HepG2 (cell line): ENCODE data around the gene ZNF503. TPM values are rescaled to one million over a fixed set of nuclear protein-coding genes. Genes with fewer than 3 reads are reported as not detected.
A peak's percentile ranks its signal among the peaks of the same experiment; 100 is the strongest.
"Not testable (repeated sequence)": the region's sequence is repeated elsewhere in the genome, so short reads cannot be mapped to it uniquely, and the experiment has no call there.

ENCODE experiments used
- ATAC-seq: fragments of 200-7000 bp; cut with Tn5 transposase; 3 replicates; pipeline ENCODE4 v1.9.1; 2020; ENCODE audit warnings: mild to moderate bottlenecking, moderate library complexity
- BruUV-seq: library from RNA; stranded (reverse); fragments of 400-500 nt; replicated peaks from 2 replicates; lab custom pipeline; 2021; lab: Mats Ljungman, UMichigan
- CTCF ChIA-PET: fragments of 300-600 bp; formaldehyde crosslinking; extraction: SDS; loops from one replicate; lab custom pipeline; 2021; ENCODE audit warnings: low total read pairs, inconsistent platforms, low intra/inter-chr PET ratio; lab: Yijun Ruan, JAX
- POLR2A ChIA-PET: fragments of 350-600 bp; sonication (Branson Sonifier 250); formaldehyde crosslinking; loops from one replicate; lab custom pipeline; 2020; ENCODE audit warnings: antibody characterized with exemption, inconsistent platforms; lab: Yijun Ruan, JAX
- DNase-seq: peaks from one replicate; pipeline ENCODE4 v3.0.0-alpha.2; 2015; ENCODE audit warnings: low spot score
- FAIRE-seq: peaks from 3 replicates; lab custom pipeline; 2011; peaks lifted over from hg19 to GRCh38; lab: Jason Lieb, UNC
- H2AFZ ChIP-seq: one replicate; pipeline ENCODE4 v1.6.1; 2011; ENCODE audit warnings: low read length, inconsistent platforms
- H3K27ac ChIP-seq: fragments of 300-600 bp; 3 replicates; pipeline ENCODE4 v1.8.0; 2011; ENCODE audit warnings: mixed run types, mild to moderate bottlenecking, mixed read lengths, low read length, inconsistent platforms; ENCODE audit not compliant: insufficient read depth; ENCODE audit errors: extremely low read length
- H3K27me3 ChIP-seq, 2 experiments: fragments of 200-600 bp in 1 of 2; 2 replicates in 1 of 2; 3 replicates in 1 of 2; pipeline versions ENCODE4 v1.6.0 to v1.8.0; 2011; ENCODE audit warnings: low read length in 2 of 2, mild to moderate bottlenecking in 2 of 2, moderate library complexity in 2 of 2, inconsistent platforms in 1 of 2; ENCODE audit not compliant: insufficient read depth in 2 of 2, control insufficient read depth in 1 of 2
- H3K36me3 ChIP-seq, 2 experiments: fragments of 200-600 bp in 1 of 2; replicated peaks in 1 of 2; 2 replicates in 1 of 2; 3 replicates in 1 of 2; pipeline versions ENCODE4 v1.5.1 to v1.8.0; 2011; ENCODE audit warnings: low read length in 2 of 2, inconsistent platforms in 1 of 2; ENCODE audit not compliant: insufficient read depth in 2 of 2, control insufficient read depth in 1 of 2
- H3K4me1 ChIP-seq: 2 replicates; pipeline ENCODE4 v1.5.1; 2012; ENCODE audit warnings: low read length, inconsistent platforms; ENCODE audit not compliant: insufficient read depth
- H3K4me2 ChIP-seq: 2 replicates; pipeline ENCODE4 v1.6.0; 2011; ENCODE audit warnings: low read depth, low read length, inconsistent platforms
- H3K4me3 ChIP-seq, 3 experiments: fragments of 200-600 bp in 1 of 3; sonication (generic), shearing (Covaris generic) in 1 of 3; replicated peaks in 1 of 3; 2 replicates each; pipeline ENCODE4 v1.5.1; 2011 to 2016; ENCODE audit warnings: low read length in 3 of 3, inconsistent platforms in 2 of 3, low read depth in 2 of 3, mild to moderate bottlenecking in 2 of 3, control low read depth in 1 of 3, mixed read lengths in 1 of 3; ENCODE audit not compliant: insufficient read depth in 1 of 3
- H3K79me2 ChIP-seq: one replicate; pipeline ENCODE4 v1.6.1; 2011; ENCODE audit warnings: low read length, inconsistent platforms; ENCODE audit not compliant: insufficient read depth
- H3K9ac ChIP-seq: 2 replicates; pipeline ENCODE4 v1.6.0; 2011; ENCODE audit warnings: mild to moderate bottlenecking, low read depth, low read length, inconsistent platforms; ENCODE audit not compliant: insufficient read depth
- H3K9me3 ChIP-seq: 2 replicates; pipeline ENCODE4 v1.5.1; 2012; ENCODE audit warnings: mild to moderate bottlenecking, low read length
- H4K20me1 ChIP-seq: 2 replicates; pipeline ENCODE4 v1.6.0; 2011; ENCODE audit warnings: inconsistent platforms, mild to moderate bottlenecking, low read length, moderate library complexity; ENCODE audit not compliant: insufficient read depth
- BRCA1 ChIP-seq: sonication (generic); formaldehyde crosslinking; IDR thresholded peaks from 2 replicates; pipeline ENCODE4 v1.4.0; 2020; ENCODE audit warnings: missing genetic modification reagents
- HINFP ChIP-seq: sonication (generic); formaldehyde crosslinking; IDR thresholded peaks from 2 replicates; pipeline ENCODE4 v1.4.0; 2020; ENCODE audit warnings: low read depth, mild to moderate bottlenecking, missing genetic modification reagents
- IRF2 ChIP-seq: IDR thresholded peaks from 2 replicates; pipeline ENCODE4 v1.6.1; 2018; ENCODE audit warnings: missing genetic modification reagents, missing compliant biosample characterization
- MAFF ChIP-seq: IDR thresholded peaks from 2 replicates; pipeline ENCODE4 v1.6.1; 2011; ENCODE audit warnings: low read depth, low read length, improper control_type of control experiment
- MAFK ChIP-seq, 2 experiments: IDR thresholded peaks in 1 of 2; conservative IDR thresholded peaks in 1 of 2; 2 replicates each; pipeline ENCODE4 v1.6.1; 2011; ENCODE audit warnings: improper control_type of control experiment in 2 of 2, low read length in 2 of 2
- MYC ChIP-seq: sonication (generic); formaldehyde crosslinking; IDR thresholded peaks from 2 replicates; pipeline ENCODE4 v1.9.0; 2021; ENCODE audit warnings: missing genetic modification reagents, borderline replicate concordance
- NPAS2 ChIP-seq: sonication (generic); formaldehyde crosslinking; IDR thresholded peaks from 2 replicates; pipeline ENCODE4 v1.8.0; 2022; ENCODE audit warnings: mild to moderate bottlenecking, missing genetic modification reagents, borderline replicate concordance
- PHF5A ChIP-seq: IDR thresholded peaks from one replicate; pipeline ENCODE4 v1.6.1; 2018; ENCODE audit warnings: low read depth, missing genetic modification reagents; ENCODE audit not compliant: unreplicated experiment
- RORA ChIP-seq: sonication (generic); formaldehyde crosslinking; IDR thresholded peaks from 2 replicates; pipeline ENCODE4 v1.5.0; 2020; ENCODE audit warnings: mild to moderate bottlenecking, missing genetic modification reagents, moderate library complexity
- SRF ChIP-seq: IDR thresholded peaks from 2 replicates; pipeline ENCODE4 v1.6.1; 2011; ENCODE audit warnings: mild to moderate bottlenecking, low read depth, low read length, moderate library complexity
- TBL1XR1 ChIP-seq: fragments of 150-350 bp; IDR thresholded peaks from 2 replicates; pipeline ENCODE4 v1.6.1; 2014; ENCODE audit warnings: borderline replicate concordance, low read length; ENCODE audit not compliant: partially characterized antibody
- ZFP82 ChIP-seq: sonication (generic); formaldehyde crosslinking; IDR thresholded peaks from 2 replicates; pipeline ENCODE4 v1.5.1; 2020; ENCODE audit warnings: mild to moderate bottlenecking, missing genetic modification reagents, borderline replicate concordance
- ZFX ChIP-seq: sonication (generic); formaldehyde crosslinking; IDR thresholded peaks from 2 replicates; pipeline ENCODE4 v1.4.0; 2020; ENCODE audit warnings: mild to moderate bottlenecking, low read depth, missing genetic modification reagents, moderate library complexity
- ZNF10 ChIP-seq: sonication (generic); formaldehyde crosslinking; IDR thresholded peaks from 2 replicates; pipeline ENCODE4 v1.4.0; 2020; ENCODE audit warnings: mild to moderate bottlenecking, low read depth, missing genetic modification reagents, borderline replicate concordance
- ZNF12 ChIP-seq: sonication (generic); formaldehyde crosslinking; IDR thresholded peaks from 2 replicates; pipeline ENCODE4 v1.5.0; 2020; ENCODE audit warnings: missing genetic modification reagents
- ZNF143 ChIP-seq: sonication (generic); formaldehyde crosslinking; IDR thresholded peaks from 2 replicates; pipeline ENCODE4 v1.4.0; 2020; ENCODE audit warnings: missing genetic modification reagents
- whole genome bisulfite sequencing: methylation state at CpG from one replicate; pipeline ENCODE4 v1.1.6; 2017; ENCODE audit warnings: low lambda C conversion rate; 5-methylcytosine and 5-hydroxymethylcytosine counted together
- in situ Hi-C: cut with HindIII; loops from 2 replicates; pipeline ENCODE4 v1.10.0; 2017; ENCODE audit warnings: low pct_unique_long_range_greater_than_20kb; ENCODE audit not compliant: extremely low pct_ligation_motif_present
- intact Hi-C: fragments of 100-400 bp; cut with micrococcal nuclease; formaldehyde crosslinking; loops from one replicate; pipeline ENCODE4 v1.10.0; 2022; ENCODE audit not compliant: unreplicated experiment
- polyA plus RNA-seq, 8 experiments: library from polyadenylated mRNA; depleted of rRNA in 3 of 8; stranded (reverse) in 7 of 8; unstranded in 1 of 8; fragments of >200 nt; fragmentation: Illumina TruSeq in 4 of 8; extraction: Trizol in 4 of 8; gene quantifications; 2 replicates each; pipeline versions ENCODE4 v1.2.1 to v1.2.3, GENCODE V29; 2011 to 2016; ENCODE audit warnings: low read depth in 4 of 8, missing spikeins in 1 of 8, mixed read lengths in 1 of 8; ENCODE audit not compliant: insufficient read depth in 1 of 8
- total RNA-seq, 5 experiments: library from RNA; depleted of rRNA; stranded (reverse); fragments of >200 nt; fragmentation: Illumina TruSeq; extraction: Trizol; gene quantifications; 2 replicates each; pipeline ENCODE4 v1.2.3, GENCODE V29; 2016; ENCODE audit warnings: low read depth in 1 of 5
- TF ChIP-seq, protein P1 (sequence below): IDR thresholded peaks from 2 replicates; pipeline ENCODE4 v1.6.1; 2016; ENCODE audit warnings: control low read depth

The ZNF503 gene
- total and polyA plus RNA-seq, 2 of the 13 experiments (the other 11 are each of a cell fraction or from before 2014, with no cell fraction given) = 2.7 to 8.3 TPM

DNA sequence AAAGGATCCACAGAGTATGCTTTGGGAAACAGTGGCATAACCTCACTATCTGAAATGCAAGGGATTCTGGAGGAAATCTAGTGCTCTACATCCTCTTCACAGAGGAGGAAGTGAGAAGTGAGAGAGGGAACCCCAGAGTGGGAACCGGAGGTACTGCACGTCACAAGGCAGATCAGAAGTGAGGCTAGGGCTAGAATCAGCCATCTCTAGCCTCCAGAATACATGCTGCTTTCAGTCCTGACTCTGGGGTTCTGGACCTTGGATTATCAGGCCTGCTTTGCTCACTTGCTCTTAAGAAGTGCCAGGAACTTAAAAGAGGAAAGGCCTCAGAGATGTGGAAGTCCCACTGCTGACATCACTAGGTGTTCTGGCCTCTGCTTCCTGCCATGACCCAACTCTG is 25.7 kb downstream of the ZNF503 start (continued):
- TF ChIP-seq HINFP (CRISPR knock-in tag) = no peak

- POLR2A ChIA-PET = no interaction called here
- H2AFZ ChIP-seq = no peak overlapping the region
- H3K9ac ChIP-seq = no peak overlapping the region
- H3K27me3 ChIP-seq = peaks cover 2 to 30% of the 10 kb centered on the region in 2 experiments; a peak in 4 of 5 replicates
- ATAC-seq (no peak), DNase-seq (no peak), FAIRE-seq (no peak)
- no peaks in the 10 kb centered on the region for H3K4me1 ChIP-seq
- no peaks in the 10 kb centered on the region for H3K9me3 ChIP-seq
- no peak overlapping the region for H3K4me2 ChIP-seq
- no peaks in the 10 kb centered on the region for H3K79me2 ChIP-seq
- no peak for TF ChIP-seq RORA
- no peak for TF ChIP-seq SRF
- no peak for TF ChIP-seq ZNF12 (CRISPR knock-in tag)
- no peak for TF ChIP-seq ZFX (CRISPR knock-in tag)
- no peak for TF ChIP-seq TBL1XR1
- no peak for TF ChIP-seq MYC
- peak; percentile 57; the same call in 1 of the 2 replicates for TF ChIP-seq MAFF
- peak; percentile 71 to 83; a peak in 3 of 4 replicates for TF ChIP-seq MAFK (conservative IDR thresholded peaks at IDR 0.05 in 1 of 2, IDR thresholded peaks at IDR 0.05 in 1 of 2; ENCODE audit: low read length in 2 of 2)
- no peak for TF ChIP-seq ZNF10
- no peak for TF ChIP-seq BRCA1 (CRISPR knock-in tag)
- TF ChIP-seq NPAS2 (CRISPR knock-in tag) = no peak
- no peak for TF ChIP-seq IRF2 (CRISPR knock-in tag)
- no peak for TF ChIP-seq PHF5A (CRISPR knock-in tag)
- TF ChIP-seq, protein P1, sequence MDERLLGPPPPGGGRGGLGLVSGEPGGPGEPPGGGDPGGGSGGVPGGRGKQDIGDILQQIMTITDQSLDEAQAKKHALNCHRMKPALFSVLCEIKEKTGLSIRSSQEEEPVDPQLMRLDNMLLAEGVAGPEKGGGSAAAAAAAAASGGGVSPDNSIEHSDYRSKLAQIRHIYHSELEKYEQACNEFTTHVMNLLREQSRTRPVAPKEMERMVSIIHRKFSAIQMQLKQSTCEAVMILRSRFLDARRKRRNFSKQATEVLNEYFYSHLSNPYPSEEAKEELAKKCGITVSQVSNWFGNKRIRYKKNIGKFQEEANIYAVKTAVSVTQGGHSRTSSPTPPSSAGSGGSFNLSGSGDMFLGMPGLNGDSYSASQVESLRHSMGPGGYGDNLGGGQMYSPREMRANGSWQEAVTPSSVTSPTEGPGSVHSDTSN (CRISPR knock-in tag) = no peak
- TF ChIP-seq ZNF143 (CRISPR knock-in tag) = no peak
- no peak for TF ChIP-seq ZFP82 (CRISPR knock-in tag)
- H3K36me3 ChIP-seq = no peaks in the 10 kb centered on the region
- CTCF ChIA-PET = no interaction called here
- in situ Hi-C loops (no loop called here), intact Hi-C loops (no loop called here)
- no peak overlapping the region for H3K27ac ChIP-seq
- no TSS peak for BruUV-seq
- WGBS = 58% methylated on average over 2 of the region's 2 CpGs
- H4K20me1 ChIP-seq = no peaks in the 10 kb centered on the region
- H3K4me3 ChIP-seq = no peak overlapping the region
These were observed 30.6 kb downstream of the ZNF503 start for GRCh38 chr10:75371010-75371409.

DNA sequence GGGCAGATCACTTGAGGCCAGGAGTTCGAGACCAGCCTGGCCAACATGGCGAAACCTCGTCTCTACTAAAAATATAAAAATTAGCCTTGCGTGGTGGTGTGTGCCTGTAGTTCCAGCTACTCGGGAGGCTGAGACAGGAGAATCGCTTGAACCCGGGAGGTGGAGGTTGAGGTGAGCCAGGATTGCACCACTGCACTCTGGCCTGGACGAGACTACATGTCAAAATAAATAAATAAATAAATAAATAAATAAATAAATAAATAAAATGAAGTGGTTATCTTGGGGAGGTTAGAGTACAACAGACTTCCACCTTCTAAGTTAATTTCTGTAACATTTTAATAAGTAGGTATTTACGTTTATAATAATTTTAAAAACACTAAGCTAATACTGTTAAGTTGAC is 31.7 kb downstream of the ZNF503 start:
- 67% methylated on average over 9 of the region's 9 CpGs for WGBS
- in situ Hi-C loops, H3K4me3 ChIP-seq, POLR2A ChIA-PET, H3K36me3 ChIP-seq, H3K4me1 ChIP-seq, H3K9me3 ChIP-seq, intact Hi-C loops, BruUV-seq, H4K20me1 ChIP-seq, ATAC-seq, H3K9ac ChIP-seq, H3K27ac ChIP-seq, H3K4me2 ChIP-seq, CTCF ChIA-PET, FAIRE-seq, DNase-seq, H3K79me2 ChIP-seq, H2AFZ ChIP-seq: not testable (repeated sequence)
- H3K27me3 ChIP-seq = peaks cover 0 to 40% of the 10 kb centered on the region in 2 experiments; a peak in 3 of 5 replicates
